Peyer's patch (tissue), 4 donors: ENCODE data around the gene IFI27.

Experiments used
- POLR2A ChIP-seq, 2 donors: fragments of 450-650 bp; IDR thresholded peaks; one replicate each; pipeline ENCODE4 v1.5.1; 2017; ENCODE audit warnings: antibody characterized with exemption in 2 of 2, mild to moderate bottlenecking in 2 of 2, moderate library complexity in 2 of 2
- TF ChIP-seq, protein P1 (sequence below), 6 experiments: fragments of 450-650 bp in 4 of 6; fragments of 200-600 bp in 2 of 6; sonication (generic) in 1 of 6; IDR thresholded peaks; one replicate each; pipeline ENCODE4 v1.5.1; 2017 to 2019; ENCODE audit warnings: antibody characterized with exemption in 6 of 6, mild to moderate bottlenecking in 3 of 6, moderate library complexity in 1 of 6

DNA sequence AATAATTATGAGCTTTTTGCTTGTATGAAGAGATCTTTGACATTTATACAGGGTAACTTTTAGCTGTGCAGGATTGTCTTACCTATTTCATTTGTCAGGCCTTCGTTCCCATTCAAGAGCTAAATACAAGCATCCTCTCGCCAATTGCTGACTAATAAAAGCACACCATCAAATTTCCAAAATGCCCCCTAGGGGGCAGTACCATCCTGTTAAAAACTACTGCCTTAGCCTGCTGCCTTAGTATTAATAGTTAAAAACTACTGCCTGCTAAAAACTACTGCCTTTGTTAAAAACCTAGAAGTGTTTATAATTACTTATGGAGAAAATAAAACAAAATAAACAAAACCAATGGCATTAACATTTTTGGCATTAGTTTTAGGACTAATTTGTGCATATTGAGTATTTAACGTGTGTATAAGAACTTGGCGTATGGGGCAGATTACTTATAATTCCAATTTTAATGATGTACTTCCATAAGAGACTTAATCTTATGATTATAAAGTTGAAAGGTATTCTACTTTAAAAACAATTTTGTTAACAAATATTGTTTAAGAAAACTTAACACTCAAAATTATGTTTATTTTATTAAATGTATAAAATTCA is 21.9 kb downstream of the IFI27 start:
- TF ChIP-seq, protein P1, sequence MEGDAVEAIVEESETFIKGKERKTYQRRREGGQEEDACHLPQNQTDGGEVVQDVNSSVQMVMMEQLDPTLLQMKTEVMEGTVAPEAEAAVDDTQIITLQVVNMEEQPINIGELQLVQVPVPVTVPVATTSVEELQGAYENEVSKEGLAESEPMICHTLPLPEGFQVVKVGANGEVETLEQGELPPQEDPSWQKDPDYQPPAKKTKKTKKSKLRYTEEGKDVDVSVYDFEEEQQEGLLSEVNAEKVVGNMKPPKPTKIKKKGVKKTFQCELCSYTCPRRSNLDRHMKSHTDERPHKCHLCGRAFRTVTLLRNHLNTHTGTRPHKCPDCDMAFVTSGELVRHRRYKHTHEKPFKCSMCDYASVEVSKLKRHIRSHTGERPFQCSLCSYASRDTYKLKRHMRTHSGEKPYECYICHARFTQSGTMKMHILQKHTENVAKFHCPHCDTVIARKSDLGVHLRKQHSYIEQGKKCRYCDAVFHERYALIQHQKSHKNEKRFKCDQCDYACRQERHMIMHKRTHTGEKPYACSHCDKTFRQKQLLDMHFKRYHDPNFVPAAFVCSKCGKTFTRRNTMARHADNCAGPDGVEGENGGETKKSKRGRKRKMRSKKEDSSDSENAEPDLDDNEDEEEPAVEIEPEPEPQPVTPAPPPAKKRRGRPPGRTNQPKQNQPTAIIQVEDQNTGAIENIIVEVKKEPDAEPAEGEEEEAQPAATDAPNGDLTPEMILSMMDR (IDR thresholded peaks at IDR 0.05), result peak; percentile 59 to 79 (median 74)
- TF ChIP-seq POLR2A (IDR thresholded peaks at IDR 0.05), result no peak
